Activated T-helper 17 cell treated with anti-CD3 and anti-CD28 coated beads, Interleukin-2, amount 50 U/mL, for 72 hours (primary cell): ENCODE data around the gene KRT78. TPM values are rescaled to one million over a fixed set of nuclear protein-coding genes. Genes with fewer than 3 reads are reported as not detected.

Experiments used
- ATAC-seq: fragments of 150-1000 bp; cut with Tn5 transposase; replicated peaks from 2 replicates; pipeline ENCODE4 v1.10.0; 2021; ENCODE audit warnings: mild to moderate bottlenecking, moderate library complexity
- H3K27ac Mint-ChIP-seq: one replicate; pipeline ENCODE4 v1.8.0; 2022; ENCODE audit warnings: mixed read lengths
- H3K27me3 Mint-ChIP-seq: one replicate; pipeline ENCODE4 v1.8.0; 2022; ENCODE audit warnings: mixed read lengths
- H3K36me3 Mint-ChIP-seq: one replicate; pipeline ENCODE4 v1.8.0; 2022; ENCODE audit warnings: low read depth, mild to moderate bottlenecking, mixed read lengths
- H3K4me1 Mint-ChIP-seq: one replicate; pipeline ENCODE4 v1.8.0; 2022; ENCODE audit warnings: mixed read lengths
- H3K4me3 Mint-ChIP-seq: one replicate; pipeline ENCODE4 v1.8.0; 2022; ENCODE audit warnings: mild to moderate bottlenecking, mixed read lengths
- H3K9me3 Mint-ChIP-seq: one replicate; pipeline ENCODE4 v1.8.0; 2022; ENCODE audit warnings: mixed read lengths
- total RNA-seq, 2 donors: library from RNA; stranded (reverse); gene quantifications; one replicate each; pipeline ENCODE4 v1.2.3, GENCODE V29; 2022

Gene KRT78
- total RNA-seq, 2 donors from 2014 or later, result not detected

- peaks cover 8% of the 10 kb centered on the region for H3K4me1 Mint-ChIP-seq
- ATAC-seq, result no peak
- H3K36me3 Mint-ChIP-seq, result no peaks in the 10 kb centered on the region
- H3K4me3 Mint-ChIP-seq, result no peak overlapping the region
- H3K27me3 Mint-ChIP-seq, result peaks cover 10% of the 10 kb centered on the region
- no peaks in the 10 kb centered on the region for H3K9me3 Mint-ChIP-seq
- no peak overlapping the region for H3K27ac Mint-ChIP-seq
These were observed 27.6 kb upstream of the KRT78 start for GRCh38 chr12:52876372-52876771.

- no peak for ATAC-seq
- H3K27me3 Mint-ChIP-seq, result peaks cover 5% of the 10 kb centered on the region
- no peaks in the 10 kb centered on the region for H3K9me3 Mint-ChIP-seq
- H3K27ac Mint-ChIP-seq, result no peak overlapping the region
- peak overlapping the region; percentile 69 for H3K4me3 Mint-ChIP-seq
- no peaks in the 10 kb centered on the region for H3K36me3 Mint-ChIP-seq
- H3K4me1 Mint-ChIP-seq, result peaks cover 8% of the 10 kb centered on the region
These were observed 26.0 kb upstream of the KRT78 start for GRCh38 chr12:52874573-52875435.

GRCh38 chr12:52873832-52874572 is 25.2 kb upstream of the KRT78 start:
- Mint-ChIP-seq H3K27me3 (peaks cover 5% of the 10 kb centered on the region), H3K4me1 (peaks cover 8% of the 10 kb centered on the region), H3K9me3 (no peaks in the 10 kb centered on the region), H3K36me3 (no peaks in the 10 kb centered on the region), H3K4me3 (peak overlapping the region; percentile 69), H3K27ac (peak overlapping the region; percentile 34)
- ATAC-seq, result peak; percentile 73

- H3K27ac Mint-ChIP-seq, result peak overlapping the region; percentile 34
- no peaks in the 10 kb centered on the region for H3K36me3 Mint-ChIP-seq
- ATAC-seq, result no peak
- peaks cover 5% of the 10 kb centered on the region for H3K27me3 Mint-ChIP-seq
- H3K9me3 Mint-ChIP-seq, result no peaks in the 10 kb centered on the region
- peak overlapping the region; percentile 69 for H3K4me3 Mint-ChIP-seq
- H3K4me1 Mint-ChIP-seq, result peaks cover 8% of the 10 kb centered on the region
These were observed 24.7 kb upstream of the KRT78 start for GRCh38 chr12:52873513-52873831.

- Mint-ChIP-seq H3K36me3 (no peaks in the 10 kb centered on the region), H3K4me1 (peaks cover 8% of the 10 kb centered on the region), H3K9me3 (no peaks in the 10 kb centered on the region), H3K4me3 (peak overlapping the region; percentile 69), H3K27me3 (peaks cover 5% of the 10 kb centered on the region), H3K27ac (no peak overlapping the region)
- ATAC-seq, result no peak
These were observed 24.0 kb upstream of the KRT78 start for GRCh38 chr12:52872644-52873389.

- H3K4me1 Mint-ChIP-seq, result peaks cover 12% of the 10 kb centered on the region
- ATAC-seq, result no peak
- peaks cover 5% of the 10 kb centered on the region for H3K27me3 Mint-ChIP-seq
- no peaks in the 10 kb centered on the region for H3K9me3 Mint-ChIP-seq
- no peak overlapping the region for H3K4me3 Mint-ChIP-seq
- H3K36me3 Mint-ChIP-seq, result no peaks in the 10 kb centered on the region
- no peak overlapping the region for H3K27ac Mint-ChIP-seq
These were observed 22.7 kb upstream of the KRT78 start for GRCh38 chr12:52871291-52872039.

GRCh38 chr12:52870361-52871290 is 21.8 kb upstream of the KRT78 start:
- peaks cover 12% of the 10 kb centered on the region for H3K4me1 Mint-ChIP-seq
- no peaks in the 10 kb centered on the region for H3K9me3 Mint-ChIP-seq
- ATAC-seq, result peak; percentile 71
- peaks cover 5% of the 10 kb centered on the region for H3K27me3 Mint-ChIP-seq
- H3K27ac Mint-ChIP-seq, result no peak overlapping the region
- H3K4me3 Mint-ChIP-seq, result no peak overlapping the region
- H3K36me3 Mint-ChIP-seq, result no peaks in the 10 kb centered on the region

GRCh38 chr12:52867642-52868041 is 18.8 kb upstream of the KRT78 start:
- Mint-ChIP-seq H3K4me3 (no peak overlapping the region), H3K27ac (no peak overlapping the region), H3K9me3 (no peaks in the 10 kb centered on the region), H3K4me1 (peaks cover 4% of the 10 kb centered on the region), H3K27me3 (no peaks in the 10 kb centered on the region), H3K36me3 (no peaks in the 10 kb centered on the region)
- no peak for ATAC-seq

- Mint-ChIP-seq H3K4me1 (peaks cover 4% of the 10 kb centered on the region), H3K9me3 (no peaks in the 10 kb centered on the region), H3K36me3 (no peaks in the 10 kb centered on the region)
These were observed 18.4 kb upstream of the KRT78 start for GRCh38 chr12:52867152-52867551.

GRCh38 chr12:52865090-52865944 is 16.5 kb upstream of the KRT78 start:
- no peak for ATAC-seq
- Mint-ChIP-seq H3K36me3 (no peaks in the 10 kb centered on the region), H3K27ac (no peak overlapping the region), H3K27me3 (no peaks in the 10 kb centered on the region), H3K4me3 (no peak overlapping the region), H3K9me3 (no peaks in the 10 kb centered on the region), H3K4me1 (peaks cover 4% of the 10 kb centered on the region)

More at GRCh38 chr12:52867152-52867551, 18.4 kb upstream of the KRT78 start:
- H3K27me3 Mint-ChIP-seq, result no peaks in the 10 kb centered on the region
- ATAC-seq, result no peak
- H3K27ac Mint-ChIP-seq, result no peak overlapping the region
- no peak overlapping the region for H3K4me3 Mint-ChIP-seq

GRCh38 chr12:52862023-52862422 is 13.2 kb upstream of the KRT78 start:
- Mint-ChIP-seq H3K4me1 (no peaks in the 10 kb centered on the region), H3K27ac (no peak overlapping the region), H3K36me3 (no peaks in the 10 kb centered on the region), H3K4me3 (no peak overlapping the region), H3K27me3 (no peaks in the 10 kb centered on the region), H3K9me3 (no peaks in the 10 kb centered on the region)
- no peak for ATAC-seq

GRCh38 chr12:52861511-52861910 is 12.7 kb upstream of the KRT78 start:
- Mint-ChIP-seq H3K27me3 (no peaks in the 10 kb centered on the region), H3K4me3 (no peak overlapping the region), H3K27ac (no peak overlapping the region), H3K4me1 (no peaks in the 10 kb centered on the region), H3K9me3 (no peaks in the 10 kb centered on the region), H3K36me3 (no peaks in the 10 kb centered on the region)
- no peak for ATAC-seq
